Suppressor macrophage treated with lipopolysaccharide for 1 hour (primary cell): ENCODE data around the gene METAP1D.
A peak's percentile ranks its signal among the peaks of the same experiment; 100 is the strongest.

ENCODE experiments used
- DNase-seq, 3 donors: peaks; one replicate each; pipeline ENCODE4 v3.0.0-alpha.2; 2020 to 2022

Gene METAP1D

DNA sequence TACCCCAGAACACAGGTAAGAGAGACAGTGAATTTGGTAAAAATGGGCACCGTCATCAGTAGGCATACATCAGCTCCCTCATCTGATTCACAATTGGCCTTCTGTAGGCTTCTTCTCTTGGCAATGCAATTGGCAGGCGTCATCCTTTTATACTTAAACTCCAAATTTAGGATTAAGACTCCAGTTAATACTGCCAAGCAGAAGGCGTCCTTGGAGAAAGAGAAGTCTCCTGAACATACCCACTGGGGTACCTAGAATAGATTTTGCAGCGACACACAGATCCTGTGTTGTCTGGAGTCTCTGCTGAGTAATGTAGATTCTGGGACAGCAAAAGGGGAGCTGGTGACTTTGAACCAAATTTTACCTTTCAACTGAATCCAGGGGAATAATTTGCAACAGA is 592 bp upstream of the METAP1D start:
- no peak for DNase-seq

DNA sequence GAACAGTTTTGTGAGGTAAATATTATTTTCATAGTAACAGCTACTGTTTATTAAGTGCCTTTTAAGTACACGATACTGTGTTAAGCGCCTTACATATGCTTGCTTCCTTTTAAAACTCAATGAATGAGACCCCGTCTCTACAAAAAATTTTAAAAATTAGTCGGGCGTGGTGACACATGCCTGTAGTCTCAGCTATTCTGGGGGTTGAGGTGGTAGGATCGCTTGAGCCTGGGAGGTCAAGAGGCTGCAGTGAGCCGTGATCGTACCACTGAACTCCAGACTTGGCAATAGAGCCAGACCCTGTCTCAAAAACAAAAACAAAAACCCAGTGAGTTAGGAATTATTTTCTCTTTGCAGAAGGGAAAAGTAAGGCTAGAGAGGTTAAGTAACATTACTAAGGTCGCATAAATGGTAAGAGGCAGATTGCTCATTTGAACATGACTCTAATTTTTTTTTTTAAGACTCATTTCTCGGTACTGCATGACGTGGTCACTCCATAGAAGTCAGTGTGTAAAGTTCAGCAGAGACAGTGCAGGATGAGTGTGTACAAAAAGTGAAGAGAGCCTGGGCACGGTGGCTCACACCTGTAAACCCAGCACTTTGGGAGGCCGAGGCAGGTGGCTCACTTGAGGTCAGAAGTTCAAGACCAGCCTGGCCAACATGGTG is 1.1 kb downstream of the METAP1D start:
- no peak for DNase-seq

DNA sequence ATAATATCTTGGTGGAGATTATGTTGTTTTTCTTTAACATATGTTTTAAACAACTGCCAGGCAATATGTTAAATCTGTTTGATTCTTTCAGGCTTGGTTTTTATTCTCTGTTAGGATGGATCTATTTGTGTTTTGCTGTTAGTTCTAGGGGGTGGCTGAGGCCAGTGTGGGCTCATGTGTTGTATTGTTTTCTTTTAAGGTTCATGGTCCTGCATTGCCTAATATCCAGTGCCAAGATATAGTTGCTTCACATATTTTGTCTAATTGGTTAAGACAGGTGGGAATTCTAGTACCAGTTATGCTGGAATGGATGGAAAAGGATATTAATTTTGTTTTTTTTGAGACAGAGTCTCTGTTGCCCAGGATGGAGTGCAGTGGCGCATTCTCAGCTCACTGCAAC is 7.6 kb downstream of the METAP1D start:
- no peak for DNase-seq

DNA sequence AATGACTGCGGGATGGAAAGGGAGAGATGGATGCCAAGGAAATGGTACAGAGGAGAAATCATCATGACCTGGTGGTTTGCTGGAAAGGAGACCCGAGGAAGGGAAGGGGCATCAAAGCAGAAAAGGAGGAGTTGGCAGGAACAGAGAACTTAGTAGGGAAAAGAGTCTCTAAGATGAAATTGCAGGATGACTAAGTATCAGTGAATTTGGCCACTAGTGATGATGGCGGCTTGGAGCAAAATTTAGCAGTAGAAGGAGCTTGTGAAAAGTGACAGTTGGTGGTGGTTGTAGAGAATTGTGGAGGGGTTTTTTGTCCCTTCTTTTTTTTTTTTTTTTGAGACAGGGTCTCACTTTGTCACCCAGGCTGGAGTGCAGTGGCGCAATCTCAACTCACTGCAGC is 10.1 kb downstream of the METAP1D start:
- no peak for DNase-seq

DNA sequence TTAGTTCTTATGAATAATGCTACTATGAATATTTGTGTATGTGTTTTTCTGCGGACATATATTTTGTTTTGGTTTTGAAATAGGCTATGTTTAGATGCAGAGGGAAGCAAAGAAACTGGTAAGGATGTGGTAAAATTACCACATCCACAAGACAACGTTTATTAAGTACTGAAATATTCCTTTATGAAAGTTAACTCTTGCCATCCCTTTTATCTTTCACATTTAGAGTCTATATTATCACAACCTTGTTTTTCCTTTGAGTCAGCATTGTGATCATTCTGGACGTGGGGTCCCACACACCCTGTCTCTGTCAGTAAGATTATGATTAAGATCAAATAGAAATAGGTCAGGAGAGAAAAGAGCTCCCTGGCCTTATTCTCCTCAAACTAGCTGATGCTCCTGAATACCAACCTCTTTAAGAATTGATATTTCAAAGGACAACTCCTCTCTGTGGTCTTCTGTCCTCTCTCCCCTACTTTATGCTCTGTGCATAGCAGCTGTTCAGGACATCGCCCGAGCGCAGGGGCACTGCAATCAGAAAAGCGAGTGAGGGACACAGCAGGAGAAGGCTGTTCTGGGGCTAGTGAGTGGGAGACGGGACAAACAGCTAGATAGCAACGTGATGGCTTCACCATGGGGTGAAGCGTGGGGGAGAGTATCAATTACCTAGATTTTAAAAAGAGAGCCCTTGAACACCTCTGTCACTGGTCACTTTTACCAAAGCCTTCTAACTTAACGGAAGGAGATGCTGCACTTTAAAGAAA is 12.2 kb downstream of the METAP1D start:
- peak in 1 of 3 donors; percentile 22 for DNase-seq

DNA sequence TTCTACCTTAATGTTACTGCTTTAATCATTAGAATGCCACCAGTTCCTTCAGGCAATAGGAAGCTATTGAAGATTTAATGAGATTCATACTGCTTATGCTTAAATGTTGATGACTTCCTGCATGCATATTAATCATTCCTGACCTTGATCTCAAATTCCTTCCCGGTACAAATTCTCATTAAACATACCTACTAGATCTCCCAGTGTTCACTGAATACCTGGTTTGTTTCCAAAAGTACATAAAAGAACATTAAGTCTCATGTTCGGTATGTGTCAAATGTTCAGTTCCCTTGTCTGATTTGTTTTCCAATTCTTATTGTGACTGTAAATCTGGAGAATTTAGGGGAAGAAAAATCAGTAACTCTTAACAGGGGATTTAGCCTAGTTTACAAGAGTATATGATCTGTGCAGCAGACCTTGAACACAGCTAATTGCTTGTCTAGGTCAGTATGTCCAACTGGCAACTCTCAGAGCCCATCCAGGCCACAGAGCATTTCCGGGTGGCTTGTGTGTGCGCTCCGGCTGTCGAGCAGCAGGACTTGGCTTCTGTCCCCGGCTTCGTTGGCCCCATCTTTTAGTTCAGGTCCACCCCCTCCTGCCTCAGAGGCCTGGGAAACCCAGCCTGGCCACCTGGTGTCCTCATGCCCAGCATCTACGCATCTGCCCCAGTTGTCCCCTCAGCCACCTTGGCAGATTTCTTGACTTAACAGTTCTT is 13.1 kb downstream of the METAP1D start:
- DNase-seq, result no peak

DNA sequence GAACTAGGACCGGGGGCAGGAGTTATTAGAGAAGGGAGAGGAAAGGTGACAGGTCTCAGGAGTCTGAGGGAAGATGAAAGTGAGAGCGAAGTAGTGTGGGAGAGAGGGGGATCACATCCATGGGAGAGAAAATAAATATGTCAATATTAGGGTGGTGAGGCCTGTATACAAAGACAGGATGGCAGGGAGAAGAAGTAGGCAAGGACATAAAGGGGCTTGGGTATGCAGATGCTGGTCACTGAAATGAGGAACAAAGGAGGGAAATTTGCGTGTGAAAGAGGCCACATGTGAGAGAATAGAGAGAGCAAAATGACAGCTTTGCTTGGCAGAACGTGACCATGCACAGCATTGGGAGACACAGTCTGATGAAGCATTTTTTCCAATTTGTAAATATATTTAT is 13.6 kb downstream of the METAP1D start:
- DNase-seq, result peak; percentile 51 to 68 (median 65)

DNA sequence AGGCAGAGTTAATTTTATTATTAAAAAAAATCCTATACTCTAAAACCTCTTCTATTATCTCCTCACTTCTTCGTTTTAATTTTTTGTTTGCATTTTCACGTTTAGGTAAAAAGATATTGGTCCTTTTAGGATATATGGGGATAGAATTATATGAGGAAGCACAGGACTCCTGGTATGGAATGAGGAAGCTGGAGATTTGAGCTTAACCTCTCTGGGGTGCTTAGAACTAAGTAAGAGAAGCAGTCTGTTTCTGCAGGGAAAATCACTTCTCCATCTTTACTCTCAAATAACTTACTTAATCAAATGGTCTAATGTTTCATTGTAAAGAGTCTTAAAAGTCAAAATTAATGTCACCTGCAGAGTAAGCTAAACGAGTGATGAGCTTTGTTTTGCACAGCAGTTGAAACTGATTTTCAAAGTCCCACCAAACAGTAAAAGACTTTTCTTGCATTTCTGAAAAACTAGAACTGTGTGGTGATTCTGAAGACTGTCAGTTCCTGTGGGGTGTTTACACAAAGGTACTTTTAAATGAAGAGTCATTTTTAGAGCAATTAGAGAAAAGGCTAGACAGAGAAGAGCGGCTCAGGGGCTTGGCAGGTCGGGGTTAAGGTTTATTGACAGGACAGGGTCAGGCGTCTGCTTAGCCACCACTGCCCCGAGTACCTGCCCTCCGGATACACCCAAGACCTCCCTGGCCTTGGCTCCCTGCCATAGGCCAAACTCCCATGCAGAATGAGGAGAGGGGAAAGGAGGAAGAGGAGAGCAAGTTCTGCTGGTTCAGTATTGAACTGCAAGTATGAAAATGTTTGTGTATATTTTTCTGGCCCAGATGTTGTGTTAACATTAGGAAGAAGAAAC is 21.6 kb downstream of the METAP1D start:
- DNase-seq, result peak; percentile 20 to 40 (median 24)

DNA sequence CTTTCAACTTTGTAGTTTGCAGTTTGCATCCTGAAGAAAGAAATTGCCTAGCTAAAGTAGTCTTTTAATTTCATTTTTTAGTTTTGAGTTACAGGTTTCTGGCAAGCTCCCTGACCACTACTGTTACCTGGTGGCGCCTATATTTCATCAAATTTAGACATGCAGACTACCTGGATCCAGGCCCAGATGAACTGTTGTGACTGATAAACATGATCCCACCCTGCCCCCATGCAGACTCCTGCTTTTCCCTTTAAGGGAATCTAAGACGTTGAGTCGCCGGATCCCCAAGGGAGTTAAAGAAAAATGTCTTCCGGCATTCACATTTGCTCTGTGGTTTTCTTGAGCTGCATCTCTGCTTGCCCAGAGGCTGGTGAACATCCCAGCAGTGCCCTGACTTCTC is 22.2 kb downstream of the METAP1D start:
- DNase-seq, result no peak

DNA sequence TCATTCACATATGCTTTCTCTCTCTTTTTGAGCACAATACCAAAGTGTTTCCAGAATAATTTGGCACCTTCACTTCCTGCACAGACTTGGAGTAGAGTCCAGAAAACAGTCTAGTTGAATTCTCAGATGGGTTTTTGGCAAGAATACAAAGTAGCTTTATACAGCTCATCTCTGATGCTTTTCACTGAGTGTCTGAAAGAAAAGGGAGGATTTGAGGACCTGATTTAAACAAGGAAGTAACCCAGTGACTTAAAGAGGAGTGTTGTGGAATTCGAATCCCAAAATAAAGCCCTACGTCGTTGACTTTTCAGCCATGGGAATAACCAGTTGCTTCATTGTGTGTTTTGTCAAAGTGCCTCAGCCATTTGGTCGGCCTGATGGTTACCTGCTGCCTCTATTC is 31.8 kb downstream of the METAP1D start:
- DNase-seq, result no peak

DNA sequence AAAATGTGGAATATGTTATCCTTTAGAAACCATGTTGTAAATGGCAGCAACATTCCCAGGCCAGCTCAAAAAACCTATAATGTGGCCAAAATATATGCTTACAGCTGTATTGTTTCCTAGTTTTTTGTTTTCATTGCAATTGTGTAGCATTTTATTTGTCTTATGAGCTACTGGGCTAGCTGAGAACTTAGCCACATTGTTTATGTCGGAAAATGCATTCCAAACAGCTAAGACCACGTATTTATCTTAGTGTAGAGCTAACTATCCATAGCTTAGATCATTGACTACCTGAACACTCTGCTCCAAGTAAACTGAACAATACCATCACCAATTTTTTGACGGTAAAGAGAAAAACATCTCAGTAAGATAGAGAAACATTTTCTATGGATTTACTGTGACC is 38.4 kb downstream of the METAP1D start:
- DNase-seq, result no peak

DNA sequence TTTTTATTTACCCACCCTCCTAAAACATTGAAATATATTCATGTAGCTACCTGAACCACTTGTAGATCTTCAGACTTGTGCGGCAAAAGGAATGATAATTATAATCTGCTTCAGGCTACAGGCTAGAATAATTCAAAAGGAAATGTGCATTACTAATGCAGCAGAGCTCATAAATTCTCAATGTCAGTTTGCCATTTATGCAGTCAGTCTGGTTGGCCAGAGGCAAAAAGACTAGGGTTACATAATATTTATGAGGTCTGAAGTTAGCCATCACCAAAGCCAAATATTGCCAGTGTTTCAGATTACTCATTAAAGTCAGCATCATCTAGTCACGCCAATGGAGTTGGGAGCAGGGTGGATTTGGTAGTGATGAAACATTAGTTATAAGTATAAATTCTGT is 38.9 kb downstream of the METAP1D start:
- DNase-seq, result no peak

DNA sequence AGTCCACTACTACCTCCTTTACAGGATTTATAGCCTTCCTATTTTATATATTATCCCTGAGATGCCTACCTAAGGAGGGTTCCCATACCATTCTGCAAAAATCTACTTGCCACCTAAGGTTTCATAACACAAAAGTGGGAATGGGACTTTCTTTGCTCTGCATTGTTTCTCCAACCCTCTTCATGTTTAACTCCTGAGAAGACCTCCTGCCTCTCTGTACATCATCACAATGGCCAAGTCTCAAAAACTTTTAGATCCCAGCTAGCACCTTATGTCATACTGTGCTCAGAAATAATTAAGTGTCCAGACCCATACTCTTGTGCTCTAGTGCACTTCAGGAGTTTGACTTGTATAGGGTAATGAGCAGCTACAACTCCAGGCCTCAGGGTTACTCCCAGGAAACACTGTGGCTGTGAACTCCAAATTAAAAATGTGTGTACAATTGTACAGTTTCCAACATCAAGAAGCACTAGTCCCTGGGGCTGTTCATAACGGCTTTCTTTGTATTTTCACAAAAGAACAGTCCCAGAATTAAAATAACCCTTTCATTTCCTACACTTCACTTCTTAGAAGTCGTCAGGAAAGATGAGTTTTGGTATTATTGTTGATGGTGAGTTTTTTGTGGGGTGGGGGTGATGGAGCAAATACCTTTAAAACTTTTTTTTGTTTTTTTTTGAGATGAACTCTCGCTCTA is 39.4 kb downstream of the METAP1D start:
- DNase-seq, result no peak

DNA sequence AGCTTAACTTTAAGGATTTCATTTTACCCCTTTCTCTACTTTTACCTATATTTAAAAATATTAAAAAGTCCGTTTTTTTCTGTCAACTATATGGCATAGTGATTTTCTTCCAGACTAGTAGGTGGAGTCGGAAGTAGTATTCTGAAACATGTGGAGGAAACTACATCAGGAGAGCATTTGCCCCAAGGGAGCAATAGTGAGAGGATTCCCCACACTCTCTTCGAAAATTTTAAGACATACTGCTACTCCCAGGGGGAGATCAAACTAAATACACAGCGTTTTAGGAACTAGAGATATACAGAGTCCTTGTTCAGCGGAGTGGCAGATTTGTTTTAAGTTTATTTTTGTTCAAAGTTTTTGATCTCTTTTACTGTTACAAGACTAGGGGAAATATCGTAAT is 40.6 kb downstream of the METAP1D start:
- no peak for DNase-seq

DNA sequence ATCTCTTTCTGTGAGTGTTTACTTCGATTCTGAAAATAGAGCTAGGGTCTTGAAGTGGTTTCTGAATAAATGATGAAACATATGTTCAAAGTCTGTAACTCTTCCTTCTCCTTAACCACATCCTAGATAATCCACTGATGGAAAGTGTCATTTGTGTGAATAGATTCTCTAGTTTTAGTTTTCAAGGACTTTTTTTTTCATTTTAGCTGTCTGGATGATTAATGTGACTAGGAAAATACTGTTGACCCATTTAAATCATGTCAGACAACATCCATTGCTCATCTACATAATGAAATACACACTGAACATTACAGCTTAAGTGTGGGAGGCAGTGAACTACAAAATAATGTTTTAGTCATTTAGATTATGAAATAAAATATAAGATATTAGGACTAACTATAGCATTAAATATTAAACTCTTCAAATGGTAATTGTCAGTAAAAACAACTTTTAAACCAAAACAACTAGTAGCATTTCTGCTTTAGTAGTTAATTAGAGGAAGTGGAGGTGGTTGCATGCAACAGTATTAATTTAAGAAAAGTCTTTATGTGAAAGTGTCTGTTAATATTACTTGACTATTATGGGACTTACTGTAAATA is 46.4 kb downstream of the METAP1D start:
- peak in 2 of 3 donors; percentile 30 to 43 for DNase-seq

DNA sequence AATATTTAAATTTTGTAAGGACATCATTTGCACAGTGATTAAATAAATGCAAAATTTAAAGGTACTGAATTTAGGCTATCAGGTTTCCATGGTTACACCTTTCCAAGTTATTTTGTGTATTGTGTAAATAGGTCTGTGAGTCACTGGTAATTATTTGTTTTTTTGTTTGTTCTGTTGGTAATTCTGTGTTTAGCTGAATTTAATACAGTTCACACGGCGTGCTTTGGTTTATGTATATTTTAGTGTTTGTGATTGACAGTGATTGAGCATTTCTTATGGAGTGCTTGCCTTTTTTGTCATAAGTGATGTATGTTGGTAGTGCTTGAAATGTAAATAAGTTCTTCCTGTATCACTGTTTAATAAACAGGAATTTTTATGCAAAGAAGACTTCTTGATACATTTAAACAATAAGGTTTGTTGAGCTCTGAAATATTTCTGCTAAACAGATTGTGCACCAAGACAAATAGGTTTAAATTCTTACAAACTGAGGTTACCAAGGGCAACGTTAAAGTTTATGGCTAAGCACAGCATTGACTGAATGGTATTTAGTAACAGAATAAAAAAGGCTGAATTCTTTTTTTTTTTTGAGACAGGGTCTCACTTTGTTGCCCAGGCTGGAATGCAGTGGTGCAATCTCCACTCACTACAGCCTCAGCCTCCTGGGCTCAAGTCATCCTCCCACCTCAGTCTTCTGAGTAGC is 47.3 kb downstream of the METAP1D start:
- no peak for DNase-seq

DNA sequence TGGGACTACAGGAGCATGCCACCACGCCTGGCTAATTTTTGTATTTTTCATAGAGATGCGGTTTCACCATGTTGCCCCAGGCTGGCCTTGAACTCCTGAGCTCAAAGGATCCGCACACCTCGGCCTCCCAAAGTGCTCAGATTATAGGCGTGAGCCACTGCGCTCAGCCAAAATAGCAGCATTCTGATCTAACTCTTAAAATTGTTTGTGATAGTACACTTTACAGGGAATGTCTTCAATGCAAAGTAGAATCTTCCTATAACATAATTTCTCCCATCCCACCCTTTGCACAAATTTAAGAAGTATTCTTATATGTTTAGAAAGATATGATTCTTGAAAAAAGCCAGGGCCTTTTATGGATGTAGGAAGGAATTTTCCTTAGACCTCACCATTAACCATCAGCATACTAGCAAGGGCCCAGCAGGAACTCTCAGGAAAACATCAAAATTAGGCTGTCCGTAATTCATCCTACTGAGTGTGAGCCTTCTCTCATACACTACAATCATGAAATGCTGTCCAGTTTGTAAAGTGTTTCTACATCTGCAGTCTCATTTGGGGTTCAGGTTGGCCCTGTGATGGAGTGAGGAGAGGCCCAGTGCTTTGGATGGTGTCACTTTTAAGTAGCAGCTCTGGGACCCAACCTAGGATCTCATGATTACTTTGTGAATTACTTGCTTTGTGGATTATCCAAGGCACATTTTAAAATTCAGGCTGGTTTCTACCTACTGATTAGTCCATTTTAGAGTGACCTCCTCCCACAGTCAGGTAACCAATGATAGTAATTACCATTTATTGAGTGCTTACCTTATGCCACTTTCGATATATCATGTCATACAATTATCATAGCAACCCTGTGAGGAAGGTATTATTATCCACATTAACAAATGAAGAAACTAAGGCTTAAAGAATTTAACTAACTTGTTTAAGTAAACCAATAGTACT is 48.1 kb downstream of the METAP1D start:
- DNase-seq, result no peak

DNA sequence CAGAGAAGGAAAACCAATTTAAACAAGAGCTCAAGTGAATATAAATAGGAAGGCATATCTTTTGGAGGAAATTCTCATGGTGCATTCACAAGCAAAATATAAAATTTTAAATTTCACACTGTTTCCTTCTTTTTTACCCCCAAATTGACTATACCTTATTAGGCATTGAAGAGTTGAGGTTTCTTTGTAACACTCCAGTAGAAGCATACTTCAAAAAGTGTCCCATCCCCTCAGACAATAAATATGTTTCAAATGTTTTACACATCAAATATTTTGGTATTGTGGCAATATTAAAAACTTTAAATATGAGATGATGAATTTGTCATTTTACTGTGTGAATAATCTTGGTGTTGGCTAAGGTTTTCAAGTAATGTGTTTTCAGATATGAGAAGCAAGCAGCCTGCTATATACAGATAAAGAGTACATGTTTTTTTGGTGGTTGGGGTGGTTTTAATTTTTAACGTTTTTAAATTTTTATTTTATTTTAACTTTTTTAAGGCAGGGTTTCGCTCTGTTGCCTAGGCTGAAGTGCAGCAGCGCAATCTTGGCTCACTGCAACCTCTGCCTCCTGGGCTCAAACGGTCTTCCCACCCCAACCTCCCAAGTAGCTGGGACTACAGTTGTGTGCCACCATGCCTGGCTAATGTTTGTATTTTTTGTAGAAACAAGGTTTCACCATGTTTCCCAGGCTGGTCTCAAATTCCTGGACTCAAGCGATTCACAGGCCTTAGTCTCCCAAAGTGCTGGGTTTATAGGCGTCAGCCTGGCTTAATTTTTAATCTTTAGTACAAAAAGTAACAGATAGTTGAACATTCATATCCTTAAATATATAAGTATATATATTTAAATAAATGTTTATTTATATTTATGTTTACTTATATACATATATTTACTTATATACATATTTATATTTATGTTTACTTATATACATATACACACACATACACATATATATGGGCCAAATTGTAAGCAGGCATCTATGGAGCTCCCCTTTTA is 49.1 kb downstream of the METAP1D start:
- DNase-seq, result no peak
